ENCODE results near the gene BZW2.

Gene BZW2

DNA sequence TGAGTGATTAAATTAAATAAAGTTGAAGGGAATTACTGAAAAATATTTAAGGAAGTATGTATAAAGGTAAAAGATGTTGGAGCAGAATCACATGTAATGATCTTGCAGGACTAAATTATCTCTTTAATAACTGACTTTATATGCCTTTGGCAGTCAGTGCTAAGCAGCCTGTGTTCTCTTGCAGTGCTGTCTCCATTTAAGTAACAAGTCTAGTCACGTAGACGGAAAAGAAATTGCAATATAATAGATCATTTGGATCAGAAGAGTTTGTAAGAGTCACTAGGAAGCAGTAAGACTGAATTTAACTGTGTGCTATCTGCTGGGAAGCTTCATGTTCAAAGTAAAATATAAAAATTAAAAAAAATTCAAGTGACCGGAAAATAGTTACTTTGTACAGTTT is 21.4 kb downstream of the BZW2 start:
- peak overlapping the region; percentile 79 for H3K27ac ChIP-seq
- DNase-seq (ENCODE audit: low spot score), result no peak
- CTCF ChIA-PET, result interaction anchor here (0.5 to 0.8 kb wide), 3 partner anchors 14 to 154 kb away, joined by 3 to 4 read pairs (median 3); no protein-coding TSS in a partner anchor
- POLR2A ChIA-PET (ENCODE audit: low non-redundant PET), result no interaction called here
- TF ChIP-seq, protein P1, sequence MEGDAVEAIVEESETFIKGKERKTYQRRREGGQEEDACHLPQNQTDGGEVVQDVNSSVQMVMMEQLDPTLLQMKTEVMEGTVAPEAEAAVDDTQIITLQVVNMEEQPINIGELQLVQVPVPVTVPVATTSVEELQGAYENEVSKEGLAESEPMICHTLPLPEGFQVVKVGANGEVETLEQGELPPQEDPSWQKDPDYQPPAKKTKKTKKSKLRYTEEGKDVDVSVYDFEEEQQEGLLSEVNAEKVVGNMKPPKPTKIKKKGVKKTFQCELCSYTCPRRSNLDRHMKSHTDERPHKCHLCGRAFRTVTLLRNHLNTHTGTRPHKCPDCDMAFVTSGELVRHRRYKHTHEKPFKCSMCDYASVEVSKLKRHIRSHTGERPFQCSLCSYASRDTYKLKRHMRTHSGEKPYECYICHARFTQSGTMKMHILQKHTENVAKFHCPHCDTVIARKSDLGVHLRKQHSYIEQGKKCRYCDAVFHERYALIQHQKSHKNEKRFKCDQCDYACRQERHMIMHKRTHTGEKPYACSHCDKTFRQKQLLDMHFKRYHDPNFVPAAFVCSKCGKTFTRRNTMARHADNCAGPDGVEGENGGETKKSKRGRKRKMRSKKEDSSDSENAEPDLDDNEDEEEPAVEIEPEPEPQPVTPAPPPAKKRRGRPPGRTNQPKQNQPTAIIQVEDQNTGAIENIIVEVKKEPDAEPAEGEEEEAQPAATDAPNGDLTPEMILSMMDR (conservative IDR thresholded peaks at IDR 0.05; ENCODE audit: low read depth), result no peak

DNA sequence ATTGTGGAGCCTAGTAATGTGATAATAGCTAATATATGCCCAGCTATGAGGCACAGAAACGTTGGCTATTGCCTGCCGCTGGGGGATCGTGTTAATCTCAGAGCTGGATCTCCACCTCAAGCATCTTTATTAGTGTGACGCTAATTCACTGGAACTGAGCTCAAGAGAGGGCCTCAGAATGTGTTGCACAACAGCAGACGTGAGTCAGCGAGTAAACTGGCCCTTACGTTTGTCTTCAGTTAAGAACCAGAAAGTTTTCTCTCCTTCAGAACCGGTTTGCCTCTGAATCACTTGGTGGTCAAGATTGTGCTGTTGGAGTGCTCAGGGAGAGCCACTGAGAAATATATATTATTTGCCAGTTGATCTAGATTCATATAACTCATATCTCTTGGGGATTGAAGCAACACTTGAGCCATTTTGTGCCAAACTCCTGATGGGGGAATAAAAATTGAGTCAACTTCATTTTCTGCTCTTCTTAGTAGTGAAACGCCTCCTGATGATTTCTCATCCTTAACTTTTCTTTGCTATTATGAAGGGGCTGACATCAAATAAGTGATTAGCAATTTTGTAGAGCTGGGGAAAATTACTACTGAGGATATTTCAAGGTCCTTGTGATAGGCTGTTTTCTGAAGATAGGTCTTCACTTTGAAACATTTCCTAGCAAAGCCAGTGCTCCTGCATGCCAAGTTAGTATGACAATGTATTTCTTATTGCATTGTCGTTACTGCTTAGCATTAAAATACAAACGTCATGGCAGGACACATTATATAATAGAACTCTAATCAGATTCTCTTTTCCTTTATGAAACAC is 22.3 kb downstream of the BZW2 start:
- CTCF ChIA-PET, result interaction anchor here (0.5 to 0.8 kb wide), 2 partner anchors 15 to 155 kb away, joined by 3 read pairs; no protein-coding TSS in a partner anchor
- TF ChIP-seq, protein P1 (conservative IDR thresholded peaks at IDR 0.05; ENCODE audit: low read depth), result 0 out of 2 replicates have a peak, but pooled peaks have one; percentile 15
- peak; percentile 93 for DNase-seq (ENCODE audit: low spot score)
- H3K27ac ChIP-seq, result peak overlapping the region; percentile 58
- POLR2A ChIA-PET (ENCODE audit: low non-redundant PET), result interaction anchor here (0.6 kb wide), 1 partner anchor 23 kb away, joined by 3 read pairs; the partner anchor contains the start of genes ANKMY2 and BZW2

DNA sequence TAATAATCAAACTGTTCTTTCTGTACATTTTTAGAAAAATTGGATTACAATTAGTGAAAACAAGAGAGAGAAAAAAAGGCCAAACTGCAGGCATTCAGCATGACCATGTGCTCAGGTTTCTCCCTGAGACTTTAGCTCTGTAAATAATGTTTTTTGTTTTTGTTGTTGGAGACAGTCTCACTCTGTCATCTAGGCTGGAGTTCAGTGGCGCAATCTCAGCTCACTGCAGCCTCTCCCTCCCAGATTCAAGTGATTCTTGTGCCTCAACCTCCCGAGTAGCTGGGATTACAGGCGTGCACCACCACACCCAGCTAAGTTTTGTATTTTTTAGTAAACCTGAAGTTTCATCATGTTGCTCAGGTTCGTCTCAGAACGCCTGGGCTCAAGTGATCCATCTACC is 23.0 kb downstream of the BZW2 start:
- POLR2A ChIA-PET (ENCODE audit: low non-redundant PET), result no interaction called here
- CTCF ChIA-PET, result no interaction called here
- DNase-seq (ENCODE audit: low spot score), result no peak
- TF ChIP-seq, protein P1 (conservative IDR thresholded peaks at IDR 0.05; ENCODE audit: low read depth), result no peak
- peak overlapping the region; percentile 64 for H3K27ac ChIP-seq

DNA sequence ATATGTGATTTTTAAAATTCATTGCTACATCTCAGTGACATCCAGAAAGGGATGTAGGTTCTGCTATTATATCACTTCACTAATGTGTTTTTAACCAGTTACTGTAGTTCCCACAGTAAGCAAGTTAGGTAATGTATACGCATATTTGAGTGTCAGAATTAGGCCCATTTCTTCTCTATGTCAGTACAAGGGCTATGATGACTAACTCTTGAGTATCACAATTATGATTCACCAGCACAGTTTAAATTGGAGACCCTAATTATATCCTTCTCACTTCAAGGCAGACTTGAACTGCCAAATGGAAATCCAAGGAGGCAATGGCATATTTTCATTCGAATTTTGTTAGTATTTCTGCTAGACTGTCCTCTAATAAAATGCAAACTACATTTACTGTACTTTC is 23.6 kb downstream of the BZW2 start:
- TF ChIP-seq, protein P1 (conservative IDR thresholded peaks at IDR 0.05; ENCODE audit: low read depth), result no peak
- CTCF ChIA-PET, result no interaction called here
- POLR2A ChIA-PET (ENCODE audit: low non-redundant PET), result no interaction called here
- DNase-seq (ENCODE audit: low spot score), result peak; percentile 60
- H3K27ac ChIP-seq, result no peak overlapping the region

DNA sequence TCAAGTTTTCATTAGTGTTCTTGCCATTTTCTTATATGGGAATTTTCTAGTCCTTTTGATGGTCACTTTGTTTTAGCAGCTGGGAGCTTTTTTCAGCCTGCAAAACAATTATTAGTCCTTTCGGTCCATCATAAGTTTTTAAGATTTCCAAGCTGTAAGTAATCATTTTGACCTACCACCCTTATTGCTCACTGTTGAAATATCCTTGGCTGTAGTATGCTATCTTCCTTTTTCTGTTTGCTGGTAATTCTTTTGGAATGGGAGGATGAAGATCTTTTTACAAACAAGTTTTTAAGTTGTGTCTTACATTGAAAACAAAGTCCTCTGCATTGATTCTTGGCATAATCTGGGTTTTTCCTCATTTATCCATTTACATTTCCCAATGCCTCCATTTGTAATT is 24.0 kb downstream of the BZW2 start:
- CTCF ChIA-PET, result no interaction called here
- POLR2A ChIA-PET (ENCODE audit: low non-redundant PET), result no interaction called here

DNA sequence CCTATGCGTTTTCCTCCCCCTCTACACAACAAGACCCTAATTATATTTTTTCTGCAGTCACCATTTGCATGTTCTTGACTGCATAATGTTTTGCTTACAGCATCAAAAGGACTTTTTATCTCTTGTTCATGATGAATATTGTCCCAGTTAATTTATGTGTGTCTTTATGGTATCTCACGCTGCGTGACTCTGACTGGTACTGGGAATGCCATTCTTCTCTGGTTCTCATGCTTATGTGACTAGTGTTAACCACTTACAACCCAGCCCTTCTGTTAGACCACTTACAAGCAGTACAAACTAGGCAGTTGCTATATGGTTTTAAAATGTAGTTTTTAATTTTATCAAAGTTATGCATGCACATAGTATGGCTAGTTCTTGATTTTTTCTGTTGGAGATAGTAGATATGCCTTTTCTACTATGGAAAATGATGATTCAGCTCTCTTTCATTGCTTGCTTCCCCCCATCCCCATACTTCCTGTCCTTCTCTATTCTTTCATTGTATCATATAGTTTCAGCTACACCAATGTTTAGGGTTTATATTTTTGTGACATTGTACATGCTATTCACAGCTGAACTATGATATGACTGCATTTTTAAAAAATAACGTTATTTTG is 24.9 kb downstream of the BZW2 start:
- H3K27ac ChIP-seq, result no peak overlapping the region
- CTCF ChIA-PET, result no interaction called here
- DNase-seq (ENCODE audit: low spot score), result no peak
- POLR2A ChIA-PET (ENCODE audit: low non-redundant PET), result no interaction called here
- TF ChIP-seq, protein P1 (conservative IDR thresholded peaks at IDR 0.05; ENCODE audit: low read depth), result no peak

More for the DNA sequence above, 24.0 kb downstream of the BZW2 start:
- no peak overlapping the region for H3K27ac ChIP-seq
- TF ChIP-seq, protein P1 (conservative IDR thresholded peaks at IDR 0.05; ENCODE audit: low read depth), result no peak
- DNase-seq (ENCODE audit: low spot score), result no peak

All from RWPE1 (cell line).